ENCODE measurements around the gene SLIT3.

DNA sequence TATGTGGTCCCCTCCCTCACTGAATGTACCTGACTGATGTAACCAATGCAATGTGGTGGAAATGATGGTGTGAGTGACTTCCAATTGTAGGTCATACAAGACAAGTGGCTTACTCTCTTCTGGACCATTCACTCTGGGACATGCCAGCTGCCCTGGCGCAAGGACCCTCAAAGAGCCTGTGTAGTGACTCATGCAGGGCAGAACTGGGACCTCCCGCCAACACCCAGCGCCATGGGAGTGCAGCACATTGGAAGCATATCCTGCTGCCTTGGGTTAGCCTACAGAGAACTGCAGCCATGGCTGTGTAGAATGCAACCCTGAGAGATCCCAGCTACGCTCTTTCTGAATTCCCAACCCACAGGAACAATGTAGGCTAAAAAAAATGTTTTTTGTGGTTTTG lies 631.8 kb downstream of the SLIT3 start:
- TF ChIP-seq, protein P1, sequence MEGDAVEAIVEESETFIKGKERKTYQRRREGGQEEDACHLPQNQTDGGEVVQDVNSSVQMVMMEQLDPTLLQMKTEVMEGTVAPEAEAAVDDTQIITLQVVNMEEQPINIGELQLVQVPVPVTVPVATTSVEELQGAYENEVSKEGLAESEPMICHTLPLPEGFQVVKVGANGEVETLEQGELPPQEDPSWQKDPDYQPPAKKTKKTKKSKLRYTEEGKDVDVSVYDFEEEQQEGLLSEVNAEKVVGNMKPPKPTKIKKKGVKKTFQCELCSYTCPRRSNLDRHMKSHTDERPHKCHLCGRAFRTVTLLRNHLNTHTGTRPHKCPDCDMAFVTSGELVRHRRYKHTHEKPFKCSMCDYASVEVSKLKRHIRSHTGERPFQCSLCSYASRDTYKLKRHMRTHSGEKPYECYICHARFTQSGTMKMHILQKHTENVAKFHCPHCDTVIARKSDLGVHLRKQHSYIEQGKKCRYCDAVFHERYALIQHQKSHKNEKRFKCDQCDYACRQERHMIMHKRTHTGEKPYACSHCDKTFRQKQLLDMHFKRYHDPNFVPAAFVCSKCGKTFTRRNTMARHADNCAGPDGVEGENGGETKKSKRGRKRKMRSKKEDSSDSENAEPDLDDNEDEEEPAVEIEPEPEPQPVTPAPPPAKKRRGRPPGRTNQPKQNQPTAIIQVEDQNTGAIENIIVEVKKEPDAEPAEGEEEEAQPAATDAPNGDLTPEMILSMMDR (IDR thresholded peaks at IDR 0.05; ENCODE audit: low read depth, low read length, poor library complexity, severe bottlenecking), result no peak
- no peak for TF ChIP-seq EZH2phosphoT487 (IDR thresholded peaks at IDR 0.05; ENCODE audit: borderline replicate concordance, low read length)

Data from DOHH2 (cell line).